GM12801 (cell line): ENCODE measurements around the gene WDSUB1.

Source experiments
- CTCF ChIP-seq: IDR thresholded peaks from one replicate; pipeline ENCODE4 v1.5.1; 2011; ENCODE audit warnings: control low read depth; ENCODE audit not compliant: insufficient read length; ENCODE audit errors: extremely low read depth

WDSUB1 gene

GRCh38 chr2:159265171-159265576 is 21.3 kb downstream of the WDSUB1 start:
- TF ChIP-seq CTCF: no peak

GRCh38 chr2:159262904-159263303 is 23.6 kb downstream of the WDSUB1 start:
- TF ChIP-seq CTCF: no peak

GRCh38 chr2:159262226-159262625 is 24.3 kb downstream of the WDSUB1 start:
- TF ChIP-seq CTCF: no peak

GRCh38 chr2:159256159-159256558 is 30.3 kb downstream of the WDSUB1 start:
- TF ChIP-seq CTCF: no peak

GRCh38 chr2:159252905-159253304 is 33.6 kb downstream of the WDSUB1 start:
- no peak for TF ChIP-seq CTCF

GRCh38 chr2:159251296-159252173 is 35.0 kb downstream of the WDSUB1 start:
- no peak for TF ChIP-seq CTCF

GRCh38 chr2:159249990-159250715 is 36.4 kb downstream of the WDSUB1 start:
- TF ChIP-seq CTCF: no peak
